ENCODE data around the gene ZBTB43.

ZBTB43 gene

GRCh38 chr9:126796758-126797157, 8.1 kb upstream of the ZBTB43 start:
- peaks cover 4% of the 10 kb centered on the region for H3K27me3 ChIP-seq (ENCODE audit: insufficient read depth, low read length, poor library complexity, severe bottlenecking)
- H3K9me3 ChIP-seq (ENCODE audit: insufficient read depth, low read depth, low read length) = no peaks in the 10 kb centered on the region; the same call in 1 of the 2 replicates
- H3K9ac ChIP-seq (ENCODE audit: low read depth, low read length, poor library complexity, severe bottlenecking) = no peak overlapping the region
- H3K9me2 ChIP-seq (replicated peaks; ENCODE audit: low read depth, low read length) = no peaks in the 10 kb centered on the region
- no peaks in the 10 kb centered on the region for H4K20me1 ChIP-seq (ENCODE audit: insufficient read depth, low read length, poor library complexity, severe bottlenecking)
- H3K36me3 ChIP-seq (ENCODE audit: insufficient read depth, low read length) = no peaks in the 10 kb centered on the region
- H3K4me2 ChIP-seq (ENCODE audit: low read depth, low read length, poor library complexity, severe bottlenecking) = no peak overlapping the region
- no peaks in the 10 kb centered on the region for H3K79me2 ChIP-seq (ENCODE audit: insufficient read depth, low read length)
- H3K4me1 ChIP-seq (ENCODE audit: insufficient read depth, low read length, poor library complexity, severe bottlenecking) = no peaks in the 10 kb centered on the region
- H3F3A ChIP-seq (ENCODE audit: low read depth) = no peaks in the 10 kb centered on the region
- TF ChIP-seq EZH2phosphoT487 (IDR thresholded peaks at IDR 0.05; ENCODE audit: borderline replicate concordance) (no peak), CTCF (conservative IDR thresholded peaks at IDR 0.05; ENCODE audit: low read length) (no peak)
- no peak overlapping the region for H3K4me3 ChIP-seq (ENCODE audit: low read length, poor library complexity, severe bottlenecking)
- 0 out of 2 replicates have a peak overlapping the region, but pooled peaks have one; percentile 34 for H2AFZ ChIP-seq (ENCODE audit: low read length)

- H3F3A ChIP-seq (ENCODE audit: low read depth) = no peaks in the 10 kb centered on the region
- no peak overlapping the region for H3K4me3 ChIP-seq (ENCODE audit: low read length, poor library complexity, severe bottlenecking)
- H3K4me1 ChIP-seq (ENCODE audit: insufficient read depth, low read length, poor library complexity, severe bottlenecking) = no peaks in the 10 kb centered on the region
- no peaks in the 10 kb centered on the region for H4K20me1 ChIP-seq (ENCODE audit: insufficient read depth, low read length, poor library complexity, severe bottlenecking)
- no peaks in the 10 kb centered on the region for H3K79me2 ChIP-seq (ENCODE audit: insufficient read depth, low read length)
- H3K4me2 ChIP-seq (ENCODE audit: low read depth, low read length, poor library complexity, severe bottlenecking) = no peak overlapping the region
- no peaks in the 10 kb centered on the region for H3K9me2 ChIP-seq (replicated peaks; ENCODE audit: low read depth, low read length)
- H3K9ac ChIP-seq (ENCODE audit: low read depth, low read length, poor library complexity, severe bottlenecking) = no peak overlapping the region
- H3K9me3 ChIP-seq (ENCODE audit: insufficient read depth, low read depth, low read length) = no peaks in the 10 kb centered on the region; the same call in 1 of the 2 replicates
- H2AFZ ChIP-seq (ENCODE audit: low read length) = no peak overlapping the region
- H3K27me3 ChIP-seq (ENCODE audit: insufficient read depth, low read length, poor library complexity, severe bottlenecking) = peaks cover 15% of the 10 kb centered on the region
- H3K36me3 ChIP-seq (ENCODE audit: insufficient read depth, low read length) = no peaks in the 10 kb centered on the region
- TF ChIP-seq EZH2phosphoT487 (IDR thresholded peaks at IDR 0.05; ENCODE audit: borderline replicate concordance) (no peak), CTCF (conservative IDR thresholded peaks at IDR 0.05; ENCODE audit: low read length) (no peak)
Observed at GRCh38 chr9:126797903-126798302, 6.9 kb upstream of the ZBTB43 start.

GRCh38 chr9:126799034-126799433, 5.8 kb upstream of the ZBTB43 start:
- TF ChIP-seq EZH2phosphoT487 (IDR thresholded peaks at IDR 0.05; ENCODE audit: borderline replicate concordance) (no peak), CTCF (conservative IDR thresholded peaks at IDR 0.05; ENCODE audit: low read length) (no peak)
- Histone ChIP-seq H3K79me2 (ENCODE audit: insufficient read depth, low read length) (no peaks in the 10 kb centered on the region), H3K9me3 (ENCODE audit: insufficient read depth, low read depth, low read length) (no peaks in the 10 kb centered on the region; the same call in 1 of the 2 replicates), H3K4me3 (ENCODE audit: low read length, poor library complexity, severe bottlenecking) (no peak overlapping the region), H3K9ac (ENCODE audit: low read depth, low read length, poor library complexity, severe bottlenecking) (no peak overlapping the region), H3K4me2 (ENCODE audit: low read depth, low read length, poor library complexity, severe bottlenecking) (no peak overlapping the region), H3K4me1 (ENCODE audit: insufficient read depth, low read length, poor library complexity, severe bottlenecking) (no peaks in the 10 kb centered on the region), H3K27me3 (ENCODE audit: insufficient read depth, low read length, poor library complexity, severe bottlenecking) (peaks cover 20% of the 10 kb centered on the region), H3K36me3 (ENCODE audit: insufficient read depth, low read length) (no peaks in the 10 kb centered on the region), H3K9me2 (replicated peaks; ENCODE audit: low read depth, low read length) (no peaks in the 10 kb centered on the region), H4K20me1 (ENCODE audit: insufficient read depth, low read length, poor library complexity, severe bottlenecking) (no peaks in the 10 kb centered on the region), H2AFZ (ENCODE audit: low read length) (no peak overlapping the region), H3F3A (ENCODE audit: low read depth) (no peaks in the 10 kb centered on the region)
